GM20000 (cell line): ENCODE results near the gene PTGS2.

Source experiments
- DNase-seq: peaks from one replicate; pipeline ENCODE4 v3.0.0; 2012; ENCODE audit warnings: low spot score
- TF ChIP-seq, protein P1 (sequence below): IDR thresholded peaks from 2 replicates; pipeline ENCODE4 v1.5.1; 2012; ENCODE audit warnings: mild to moderate bottlenecking, control low read depth; ENCODE audit errors: extremely low read depth, missing control alignments

PTGS2 gene

GRCh38 chr1:186703209-186703766 lies 23.1 kb upstream of the PTGS2 start:
- no peak for DNase-seq

DNA sequence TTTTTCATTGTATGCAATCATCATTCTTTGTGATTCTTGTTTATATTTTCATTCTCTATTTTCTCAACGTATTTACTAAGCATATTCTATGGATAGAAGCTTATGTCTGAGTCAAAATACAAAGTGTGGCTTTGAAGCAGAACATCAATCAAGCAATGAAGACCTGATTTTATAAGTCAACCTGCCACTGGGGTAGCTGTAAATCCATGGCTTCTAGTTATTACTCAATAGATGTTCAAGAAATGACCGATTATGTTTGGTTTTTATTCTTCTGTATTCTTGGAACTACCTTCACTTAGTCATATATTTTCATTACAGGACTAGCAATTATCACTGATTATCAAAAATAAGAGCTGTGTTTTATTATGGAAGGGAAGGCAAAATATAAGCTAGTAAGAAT lies 20.5 kb upstream of the PTGS2 start:
- no peak for DNase-seq
- TF ChIP-seq, protein P1, sequence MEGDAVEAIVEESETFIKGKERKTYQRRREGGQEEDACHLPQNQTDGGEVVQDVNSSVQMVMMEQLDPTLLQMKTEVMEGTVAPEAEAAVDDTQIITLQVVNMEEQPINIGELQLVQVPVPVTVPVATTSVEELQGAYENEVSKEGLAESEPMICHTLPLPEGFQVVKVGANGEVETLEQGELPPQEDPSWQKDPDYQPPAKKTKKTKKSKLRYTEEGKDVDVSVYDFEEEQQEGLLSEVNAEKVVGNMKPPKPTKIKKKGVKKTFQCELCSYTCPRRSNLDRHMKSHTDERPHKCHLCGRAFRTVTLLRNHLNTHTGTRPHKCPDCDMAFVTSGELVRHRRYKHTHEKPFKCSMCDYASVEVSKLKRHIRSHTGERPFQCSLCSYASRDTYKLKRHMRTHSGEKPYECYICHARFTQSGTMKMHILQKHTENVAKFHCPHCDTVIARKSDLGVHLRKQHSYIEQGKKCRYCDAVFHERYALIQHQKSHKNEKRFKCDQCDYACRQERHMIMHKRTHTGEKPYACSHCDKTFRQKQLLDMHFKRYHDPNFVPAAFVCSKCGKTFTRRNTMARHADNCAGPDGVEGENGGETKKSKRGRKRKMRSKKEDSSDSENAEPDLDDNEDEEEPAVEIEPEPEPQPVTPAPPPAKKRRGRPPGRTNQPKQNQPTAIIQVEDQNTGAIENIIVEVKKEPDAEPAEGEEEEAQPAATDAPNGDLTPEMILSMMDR = no peak

More at GRCh38 chr1:186703209-186703766, 23.1 kb upstream of the PTGS2 start:
- TF ChIP-seq, protein P1 = no peak

DNA sequence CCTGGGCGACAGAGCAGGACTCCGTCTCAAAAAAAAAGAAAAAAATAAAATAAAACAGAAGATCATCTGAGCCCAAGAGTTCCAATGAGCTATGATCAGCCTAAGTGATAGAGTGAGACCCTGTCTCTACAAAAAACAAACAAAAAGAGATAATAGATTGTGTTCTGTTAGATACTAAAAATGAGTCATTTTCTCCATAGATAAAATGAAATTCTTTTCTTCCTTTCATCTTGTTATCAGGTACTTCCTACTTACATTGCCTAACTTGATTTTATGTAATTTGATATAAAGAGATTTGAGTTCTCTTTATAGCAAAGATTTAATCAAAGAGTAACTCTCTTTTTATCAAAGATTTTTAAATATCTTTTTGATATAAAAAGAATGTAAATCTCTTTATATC lies 19.3 kb upstream of the PTGS2 start:
- no peak for DNase-seq
- TF ChIP-seq, protein P1 = no peak

DNA sequence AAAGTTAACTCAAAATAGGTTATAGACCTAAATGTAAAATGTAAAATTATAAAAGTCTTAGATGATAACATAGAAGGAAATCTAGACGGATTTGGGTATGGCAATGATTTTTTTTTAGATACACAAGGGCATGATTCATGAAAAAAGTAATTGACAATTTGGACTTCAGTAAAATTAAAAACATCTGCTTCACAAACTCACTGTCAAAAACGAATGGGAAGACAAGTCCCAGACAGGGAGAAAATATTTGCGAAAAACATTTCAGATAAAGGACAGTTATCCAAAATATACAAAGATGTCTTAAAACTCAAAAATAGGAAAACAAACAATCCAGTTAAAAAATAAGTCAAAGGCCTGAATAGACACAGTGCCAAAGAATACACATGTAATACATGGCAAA lies 9.7 kb upstream of the PTGS2 start:
- TF ChIP-seq, protein P1 = no peak
- DNase-seq = no peak

DNA sequence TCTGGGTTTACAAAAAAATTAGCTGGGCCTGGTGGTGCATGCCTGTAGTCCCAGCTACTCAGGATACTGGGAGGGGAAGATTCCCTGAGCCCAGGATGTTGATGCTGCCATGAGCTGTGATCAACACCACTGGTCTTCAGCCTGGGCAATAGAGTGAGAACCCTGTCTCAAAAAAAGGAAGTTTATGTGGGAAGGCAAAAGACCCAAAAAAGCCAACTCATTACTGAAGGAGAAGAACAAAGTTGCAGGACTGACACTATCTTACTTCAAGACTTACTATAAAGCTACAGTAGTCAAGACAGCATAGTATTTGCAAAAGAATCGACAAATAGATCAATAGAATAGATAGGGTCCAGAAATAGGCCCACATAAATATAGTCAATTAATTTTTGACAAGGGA lies 9.2 kb upstream of the PTGS2 start:
- TF ChIP-seq, protein P1 = no peak

GRCh38 chr1:186683652-186684410 lies 3.6 kb upstream of the PTGS2 start:
- no peak for DNase-seq
- TF ChIP-seq, protein P1 = no peak

More for the DNA sequence above, 9.2 kb upstream of the PTGS2 start:
- no peak for DNase-seq

DNA sequence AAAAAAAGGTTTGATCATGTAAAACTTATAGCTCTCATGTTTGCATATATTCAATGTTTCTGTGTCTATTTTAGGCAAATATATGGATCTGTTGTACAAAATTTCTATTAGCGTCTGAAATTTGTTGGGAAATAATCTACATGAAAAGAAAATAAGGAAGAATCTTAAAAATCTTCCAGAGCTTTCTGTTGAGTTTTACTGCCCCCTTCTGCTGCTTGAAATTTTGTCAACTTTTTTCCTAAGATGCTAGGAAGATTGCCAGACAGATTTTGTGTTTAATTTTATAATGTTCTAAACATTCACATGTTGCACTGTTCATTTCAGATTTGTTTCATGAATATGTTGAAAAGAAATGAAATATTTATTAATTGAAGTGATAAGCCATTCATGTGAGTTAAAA lies 2.5 kb upstream of the PTGS2 start:
- TF ChIP-seq, protein P1 = no peak
- DNase-seq = no peak
